GM08714 (cell line): ENCODE measurements around the gene PTPRM.

Experiments used
- H3K4me3 ChIP-seq: fragments of 200-500 bp; sonication (Bioruptor generic); 2 replicates; pipeline ENCODE4 v1.5.1; 2014; ENCODE audit warnings: mild to moderate bottlenecking, low read length, inconsistent platforms
- ZNF274 ChIP-seq: IDR thresholded peaks from 2 replicates; pipeline ENCODE4 v1.6.1; 2012; ENCODE audit warnings: mild to moderate bottlenecking, low read depth, low read length

Gene PTPRM

GRCh38 chr18:7671105-7671504, 104.0 kb downstream of the PTPRM start:
- no peak overlapping the region for H3K4me3 ChIP-seq
- TF ChIP-seq ZNF274 = no peak

GRCh38 chr18:7676253-7676873, 109.2 kb downstream of the PTPRM start:
- no peak for TF ChIP-seq ZNF274
- H3K4me3 ChIP-seq = no peak overlapping the region

- TF ChIP-seq ZNF274 = no peak
- no peak overlapping the region for H3K4me3 ChIP-seq
These were observed 109.9 kb downstream of the PTPRM start for GRCh38 chr18:7677001-7677400.

- H3K4me3 ChIP-seq = no peak overlapping the region
- TF ChIP-seq ZNF274 = no peak
These were observed 110.3 kb downstream of the PTPRM start for GRCh38 chr18:7677424-7677823.

- no peak for TF ChIP-seq ZNF274
- no peak overlapping the region for H3K4me3 ChIP-seq
These were observed 111.3 kb downstream of the PTPRM start for GRCh38 chr18:7678389-7678788.

- H3K4me3 ChIP-seq = no peak overlapping the region
- TF ChIP-seq ZNF274 = no peak
These were observed 111.7 kb downstream of the PTPRM start for GRCh38 chr18:7678801-7679200.

- TF ChIP-seq ZNF274 = no peak
These were observed 114.2 kb downstream of the PTPRM start for GRCh38 chr18:7681298-7681697.

GRCh38 chr18:7682321-7682720, 115.2 kb downstream of the PTPRM start:
- no peak for TF ChIP-seq ZNF274
- no peak overlapping the region for H3K4me3 ChIP-seq

More at GRCh38 chr18:7681298-7681697, 114.2 kb downstream of the PTPRM start:
- no peak overlapping the region for H3K4me3 ChIP-seq

GRCh38 chr18:7683753-7684152, 116.6 kb downstream of the PTPRM start:
- no peak for TF ChIP-seq ZNF274
- no peak overlapping the region for H3K4me3 ChIP-seq

- no peak for TF ChIP-seq ZNF274
- no peak overlapping the region for H3K4me3 ChIP-seq
These were observed 117.2 kb downstream of the PTPRM start for GRCh38 chr18:7684357-7684756.

GRCh38 chr18:7684966-7685365, 117.8 kb downstream of the PTPRM start:
- H3K4me3 ChIP-seq = no peak overlapping the region
- TF ChIP-seq ZNF274 = no peak

GRCh38 chr18:7686278-7686677, 119.2 kb downstream of the PTPRM start:
- H3K4me3 ChIP-seq = no peak overlapping the region
- TF ChIP-seq ZNF274 = no peak

- TF ChIP-seq ZNF274 = no peak
- no peak overlapping the region for H3K4me3 ChIP-seq
These were observed 121.5 kb downstream of the PTPRM start for GRCh38 chr18:7688580-7688979.

GRCh38 chr18:7691206-7691605, 124.1 kb downstream of the PTPRM start:
- no peak overlapping the region for H3K4me3 ChIP-seq
- no peak for TF ChIP-seq ZNF274

- no peak overlapping the region for H3K4me3 ChIP-seq
- no peak for TF ChIP-seq ZNF274
These were observed 129.7 kb downstream of the PTPRM start for GRCh38 chr18:7696780-7697179.

- TF ChIP-seq ZNF274 = no peak
- no peak overlapping the region for H3K4me3 ChIP-seq
These were observed 130.2 kb downstream of the PTPRM start for GRCh38 chr18:7697306-7697705.
